ENCODE measurements around the gene CDRT4.
A peak's percentile ranks its signal among the peaks of the same experiment; 100 is the strongest.

- TF ChIP-seq TEAD4 (IDR thresholded peaks at IDR 0.05; ENCODE audit: borderline replicate concordance, insufficient read depth) (no peak), POLR2AphosphoS5 (IDR thresholded peaks at IDR 0.05; ENCODE audit: low read depth, low read length) (no peak), CTCF (IDR thresholded peaks at IDR 0.05) (peak; percentile 37), YY1 (IDR thresholded peaks at IDR 0.05; ENCODE audit: low read depth) (no peak), FOXJ3 (CRISPR knock-in tag; IDR thresholded peaks at IDR 0.05) (no peak)
Observed at GRCh38 chr17:15436473-15437302, 30.7 kb downstream of the CDRT4 start.

Data from SK-N-SH (cell line).